Middle frontal gyrus (tissue), 1 donor: ENCODE measurements around the gene EYA2.
A peak's percentile ranks its signal among the peaks of the same experiment; 100 is the strongest.
"Not testable (repeated sequence)": the region's sequence is repeated elsewhere in the genome, so short reads cannot be mapped to it uniquely, and the experiment has no call there.

ENCODE experiments used
- DNase-seq: peaks from one replicate; pipeline ENCODE4 v3.0.0-alpha.2; 2015; ENCODE audit warnings: low spot score; ENCODE audit errors: extremely low spot score

The EYA2 gene

GRCh38 chr20:46951840-46952497 is 57.3 kb downstream of the EYA2 start:
- DNase-seq = no peak

GRCh38 chr20:46953596-46953995 is 59.0 kb downstream of the EYA2 start:
- DNase-seq = no peak

GRCh38 chr20:46954490-46955038 is 59.9 kb downstream of the EYA2 start:
- DNase-seq = no peak

- no peak for DNase-seq
Observed at GRCh38 chr20:46955601-46956556, 61.2 kb downstream of the EYA2 start.

- no peak for DNase-seq
Observed at GRCh38 chr20:46959081-46959692, 64.5 kb downstream of the EYA2 start.

- no peak for DNase-seq
Observed at GRCh38 chr20:46959821-46960220, 65.2 kb downstream of the EYA2 start.

GRCh38 chr20:46960536-46960935 is 65.9 kb downstream of the EYA2 start:
- no peak for DNase-seq

GRCh38 chr20:46961968-46962367 is 67.3 kb downstream of the EYA2 start:
- DNase-seq = not testable (repeated sequence)

- no peak for DNase-seq
Observed at GRCh38 chr20:46962452-46963195, 68.0 kb downstream of the EYA2 start.

GRCh38 chr20:46963196-46963529 is 68.5 kb downstream of the EYA2 start:
- DNase-seq = no peak

- DNase-seq = no peak
Observed at GRCh38 chr20:46963758-46964617, 69.3 kb downstream of the EYA2 start.

- DNase-seq = no peak
Observed at GRCh38 chr20:46964618-46965455, 70.2 kb downstream of the EYA2 start.

- no peak for DNase-seq
Observed at GRCh38 chr20:46965477-46965876, 70.8 kb downstream of the EYA2 start.

- no peak for DNase-seq
Observed at GRCh38 chr20:46967646-46968045, 73.0 kb downstream of the EYA2 start.

- DNase-seq = peak; percentile 24
Observed at GRCh38 chr20:46970937-46971630, 76.4 kb downstream of the EYA2 start.

- DNase-seq = no peak
Observed at GRCh38 chr20:46973766-46974165, 79.1 kb downstream of the EYA2 start.

GRCh38 chr20:46974669-46975434 is 80.2 kb downstream of the EYA2 start:
- DNase-seq = no peak

- DNase-seq = no peak
Observed at GRCh38 chr20:46975976-46976375, 81.3 kb downstream of the EYA2 start.
